ENCODE results near the gene XXYLT1. TPM values are rescaled to one million over a fixed set of nuclear protein-coding genes. Genes with fewer than 3 reads are reported as not detected.

The XXYLT1 gene
- total RNA-seq, 1 experiment from 2014 or later = 10.9 TPM

- TF ChIP-seq ZNF274 (IDR thresholded peaks at IDR 0.05; ENCODE audit: low read depth, low read length) = no peak
- no peak for TF ChIP-seq SRF (IDR thresholded peaks at IDR 0.05; ENCODE audit: low read depth)
- no peak for TF ChIP-seq YY1 (IDR thresholded peaks at IDR 0.05; ENCODE audit: extremely low read depth, insufficient replicate concordance, low read depth, low read length)
- no peak for TF ChIP-seq CEBPB (IDR thresholded peaks at IDR 0.05; ENCODE audit: low read depth)
Observed at GRCh38 chr3:195075941-195076875, 194.8 kb downstream of the XXYLT1 start (continued).

DNA sequence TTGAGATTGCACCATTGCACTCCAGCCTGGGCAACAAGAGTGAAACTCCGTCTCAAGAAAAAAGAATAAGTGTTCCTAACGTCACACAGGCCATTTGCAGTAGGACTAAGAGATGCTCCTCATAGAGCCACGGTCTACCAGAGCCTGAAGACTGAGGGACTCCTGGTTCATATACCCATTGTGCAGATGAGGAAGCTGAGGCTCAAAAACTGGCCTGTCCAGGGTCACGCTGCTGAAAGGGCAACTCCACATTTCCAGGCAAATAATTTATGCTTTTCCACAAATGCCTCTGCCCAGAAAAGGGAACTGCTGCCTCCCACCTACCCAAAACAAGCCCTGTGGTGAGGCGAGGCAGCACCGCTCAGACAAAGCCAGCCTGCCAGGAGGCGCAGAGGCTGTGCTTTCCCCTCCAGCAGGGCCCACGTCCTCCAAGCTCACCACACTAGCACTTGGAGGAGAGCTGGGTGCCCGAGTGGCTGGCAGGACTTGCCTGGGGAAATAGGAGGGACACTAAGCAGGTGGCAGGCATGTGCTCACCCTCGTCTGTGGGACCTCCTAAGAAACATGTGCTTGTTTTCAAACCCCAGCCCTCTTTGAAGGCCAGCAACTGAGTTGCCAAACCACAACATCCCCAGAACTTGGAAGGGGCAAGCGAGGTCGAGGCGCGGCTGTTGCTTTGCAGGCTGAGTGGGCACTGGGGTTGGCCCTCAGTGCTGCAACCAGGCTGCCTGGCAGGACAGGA, 195.6 kb downstream of the XXYLT1 start:
- CTCF ChIA-PET = no interaction called here

More for the DNA sequence above, 195.6 kb downstream of the XXYLT1 start:
- Histone ChIP-seq H3K9me3 (ENCODE audit: control insufficient read depth in 1 of 2, insufficient read depth in 1 of 2, low read depth in 1 of 2, low read length in 2 of 2) (no peaks in the 10 kb centered on the region), H3K36me3 (ENCODE audit: control insufficient read depth in 1 of 2, insufficient read depth in 2 of 2, low read length in 2 of 2) (no peaks in the 10 kb centered on the region), H2AFZ (ENCODE audit: low read depth, low read length, poor library complexity, severe bottlenecking) (no peak overlapping the region), H3K9ac (ENCODE audit: low read length) (no peak overlapping the region), H3K4me2 (ENCODE audit: low read length) (no peak overlapping the region), H3K4me1 (ENCODE audit: control insufficient read depth in 1 of 2, insufficient read depth in 2 of 2, low read length in 2 of 2) (no peaks in the 10 kb centered on the region), H3K27ac (ENCODE audit: low read depth, low read length) (no peak overlapping the region), H3K27me3 (ENCODE audit: insufficient read depth, low read length) (no peaks in the 10 kb centered on the region), H3K4me3 (replicated peaks in 1 of 2; ENCODE audit: low read depth in 1 of 2, low read length in 2 of 2) (no peak overlapping the region), H4K20me1 (ENCODE audit: insufficient read depth) (no peaks in the 10 kb centered on the region), H3K9me2 (ENCODE audit: insufficient read depth) (no peaks in the 10 kb centered on the region), H3K79me2 (ENCODE audit: insufficient read depth, low read length) (no peaks in the 10 kb centered on the region)
- ATAC-seq = no peak
- POLR2A ChIA-PET = no interaction called here
- no peak for DNase-seq (ENCODE audit: low read depth, low spot score)
- intact Hi-C loops (cut with micrococcal nuclease) = no loop called here
- RAD21 ChIA-PET (ENCODE audit: low non-redundant PET in 1 of 2, low total read pairs in 2 of 2, uncharacterized antibody in 2 of 2, unreplicated experiment in 2 of 2) = no interaction called here
- BruUV-seq (replicated peaks) = no TSS peak
- TF ChIP-seq POLR2AphosphoS5 (IDR thresholded peaks at IDR 0.05; ENCODE audit: low read depth, low read length) (no peak), SP1 (IDR thresholded peaks at IDR 0.05; ENCODE audit: low read depth) (no peak), ATF3 (IDR thresholded peaks at IDR 0.05) (no peak)

Measured in HCT116 (cell line).